GM21619 (cell line): ENCODE results near the gene MSH6.
A peak's percentile ranks its signal among the peaks of the same experiment; 100 is the strongest.

ENCODE experiments used
- ATAC-seq: cut with Tn5 transposase; IDR thresholded peaks from one replicate; pipeline ENCODE4 v1.9.1; 2021; ENCODE audit not compliant: unreplicated experiment

The MSH6 gene

GRCh38 chr2:47783486-47784351 is 774 bp downstream of the MSH6 start:
- peak; percentile 20 for ATAC-seq

- ATAC-seq: no peak
Measured at GRCh38 chr2:47784352-47784851, 1.5 kb downstream of the MSH6 start.

GRCh38 chr2:47785986-47786385 is 3.0 kb downstream of the MSH6 start:
- ATAC-seq: no peak

GRCh38 chr2:47796090-47796697 is 13.2 kb downstream of the MSH6 start:
- no peak for ATAC-seq

GRCh38 chr2:47798631-47799030 is 15.7 kb downstream of the MSH6 start:
- ATAC-seq: no peak

GRCh38 chr2:47799031-47799609 is 16.2 kb downstream of the MSH6 start:
- ATAC-seq: no peak

- ATAC-seq: no peak
Measured at GRCh38 chr2:47801118-47801517, 18.2 kb downstream of the MSH6 start.

GRCh38 chr2:47803363-47803762 is 20.4 kb downstream of the MSH6 start:
- no peak for ATAC-seq

GRCh38 chr2:47803770-47804169 is 20.8 kb downstream of the MSH6 start:
- ATAC-seq: no peak

- ATAC-seq: no peak
Measured at GRCh38 chr2:47805850-47806249, 22.9 kb downstream of the MSH6 start.

- ATAC-seq: no peak
Measured at GRCh38 chr2:47808614-47809013, 25.7 kb downstream of the MSH6 start.

- ATAC-seq: no peak
Measured at GRCh38 chr2:47809903-47810302, 27.0 kb downstream of the MSH6 start.

GRCh38 chr2:47810850-47811249 is 27.9 kb downstream of the MSH6 start:
- ATAC-seq: no peak

GRCh38 chr2:47811668-47812067 is 28.7 kb downstream of the MSH6 start:
- ATAC-seq: no peak

GRCh38 chr2:47815764-47816163 is 32.8 kb downstream of the MSH6 start:
- no peak for ATAC-seq

- ATAC-seq: no peak
Measured at GRCh38 chr2:47818777-47819176, 35.8 kb downstream of the MSH6 start.

GRCh38 chr2:47819834-47820233 is 36.9 kb downstream of the MSH6 start:
- ATAC-seq: no peak

- ATAC-seq: no peak
Measured at GRCh38 chr2:47822518-47822917, 39.6 kb downstream of the MSH6 start.

GRCh38 chr2:47833516-47833968 is 50.6 kb downstream of the MSH6 start:
- ATAC-seq: peak; percentile 81

GRCh38 chr2:47838249-47838648 is 55.3 kb downstream of the MSH6 start:
- ATAC-seq: no peak

- no peak for ATAC-seq
Measured at GRCh38 chr2:47838686-47839085, 55.7 kb downstream of the MSH6 start.

- ATAC-seq: no peak
Measured at GRCh38 chr2:47842846-47843245, 59.9 kb downstream of the MSH6 start.
